WTC11 (cell line): ENCODE measurements around the gene DPEP2NB.
"Not testable (repeated sequence)": the region's sequence is repeated elsewhere in the genome, so short reads cannot be mapped to it uniquely, and the experiment has no call there.

Source experiments
- ATF2 ChIP-seq: sonication (generic); formaldehyde crosslinking; IDR thresholded peaks from 2 replicates; pipeline ENCODE4 v1.8.1; 2022; ENCODE audit warnings: low read depth, missing genetic modification reagents, borderline replicate concordance
- ATF6 ChIP-seq: sonication (generic); formaldehyde crosslinking; IDR thresholded peaks from 2 replicates; pipeline ENCODE4 v1.8.1; 2023; ENCODE audit warnings: mild to moderate bottlenecking, missing genetic modification reagents
- CREB1 ChIP-seq: sonication (generic); formaldehyde crosslinking; IDR thresholded peaks from 2 replicates; pipeline ENCODE4 v1.8.0; 2023; ENCODE audit warnings: mild to moderate bottlenecking, missing genetic modification reagents
- CTCF ChIP-seq: fragments of 200-600 bp; IDR thresholded peaks from 2 replicates; pipeline ENCODE4 v1.8.0; 2022; ENCODE audit warnings: antibody characterized with exemption
- ELF4 ChIP-seq: sonication (generic); formaldehyde crosslinking; IDR thresholded peaks from 2 replicates; pipeline ENCODE4 v1.8.1; 2022; ENCODE audit warnings: low read depth, mild to moderate bottlenecking, moderate library complexity, missing genetic modification reagents
- GABPB1 ChIP-seq: sonication (generic); formaldehyde crosslinking; IDR thresholded peaks from 2 replicates; pipeline ENCODE4 v1.8.1; 2023; ENCODE audit warnings: mild to moderate bottlenecking, missing genetic modification reagents
- HMGXB4 ChIP-seq: sonication (generic); formaldehyde crosslinking; IDR thresholded peaks from 2 replicates; pipeline ENCODE4 v1.8.1; 2023; ENCODE audit warnings: mild to moderate bottlenecking, moderate library complexity, missing genetic modification reagents
- SMAD4 ChIP-seq: sonication (generic); formaldehyde crosslinking; IDR thresholded peaks from 2 replicates; pipeline ENCODE4 v1.8.0; 2022; ENCODE audit warnings: mild to moderate bottlenecking, missing genetic modification reagents
- SP1 ChIP-seq: sonication (generic); formaldehyde crosslinking; conservative IDR thresholded peaks from 2 replicates; pipeline ENCODE4 v1.8.1; 2022; ENCODE audit warnings: missing genetic modification reagents
- ZBTB43 ChIP-seq: sonication (generic); formaldehyde crosslinking; IDR thresholded peaks from 2 replicates; pipeline ENCODE4 v1.8.1; 2023; ENCODE audit warnings: mild to moderate bottlenecking, missing genetic modification reagents
- ZNF121 ChIP-seq: sonication (generic); formaldehyde crosslinking; IDR thresholded peaks from 2 replicates; pipeline ENCODE4 v1.8.0; 2023; ENCODE audit warnings: missing genetic modification reagents
- ZNF512 ChIP-seq: sonication (generic); formaldehyde crosslinking; IDR thresholded peaks from 2 replicates; pipeline ENCODE4 v1.8.1; 2022; ENCODE audit warnings: missing genetic modification reagents, borderline replicate concordance

GRCh38 chr16:67998231-67998778 lies 17.4 kb downstream of the DPEP2NB start:
- TF ChIP-seq CTCF; CREB1 (CRISPR knock-in tag); ATF2 (CRISPR knock-in tag); GABPB1 (CRISPR knock-in tag); SP1 (CRISPR knock-in tag); HMGXB4 (CRISPR knock-in tag); ZBTB43 (CRISPR knock-in tag); ZNF121 (CRISPR knock-in tag); ATF6; ELF4 (CRISPR knock-in tag); ZNF512 (CRISPR knock-in tag); SMAD4 (CRISPR knock-in tag): not testable (repeated sequence)
